RWPE1 (cell line): Measurements from ENCODE around the gene UTP25.
"Not testable (repeated sequence)": the region's sequence is repeated elsewhere in the genome, so short reads cannot be mapped to it uniquely, and the experiment has no call there.

ENCODE experiments used
- CTCF ChIA-PET: fragments of 350-600 bp; sonication (Branson Sonifier 250); formaldehyde crosslinking; extraction: SDS; loops from one replicate; lab custom pipeline; 2021; lab: Yijun Ruan, JAX
- POLR2A ChIA-PET: fragments of 400-600 bp; formaldehyde crosslinking; extraction: SDS; loops from one replicate; lab custom pipeline; 2020; ENCODE audit warnings: antibody characterized with exemption; ENCODE audit not compliant: low non-redundant PET; lab: Yijun Ruan, JAX
- DNase-seq: peaks from one replicate; pipeline ENCODE4 v3.0.0; 2012; ENCODE audit warnings: low spot score
- H3K27ac ChIP-seq: fragments of 450-650 bp; 2 replicates; pipeline ENCODE4 v1.5.1; 2017
- TF ChIP-seq, protein P1 (sequence below): fragments of 450-650 bp; conservative IDR thresholded peaks from 2 replicates; pipeline ENCODE4 v1.5.1; 2017; ENCODE audit warnings: low read depth, mild to moderate bottlenecking

UTP25 gene

DNA sequence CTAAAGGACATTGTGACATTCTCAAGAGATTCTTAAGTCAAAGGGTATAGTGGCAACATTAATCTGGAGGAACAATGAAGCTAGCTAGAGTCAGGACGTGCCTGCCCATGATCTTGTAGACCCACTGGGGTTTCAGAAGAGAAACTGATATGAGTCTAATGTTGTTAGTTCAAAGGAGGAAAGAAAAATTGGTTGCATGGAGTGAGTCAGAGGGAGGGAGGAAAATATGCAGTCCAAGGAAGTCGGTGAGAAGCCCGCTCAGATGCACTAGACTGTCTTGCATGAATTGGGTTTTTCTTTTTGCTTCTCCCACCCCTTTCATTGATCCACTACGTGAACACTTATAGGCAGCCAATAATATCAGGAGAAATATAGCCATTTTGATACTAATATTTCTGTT lies 56.5 kb downstream of the UTP25 start:
- DNase-seq, result no peak
- TF ChIP-seq, protein P1, sequence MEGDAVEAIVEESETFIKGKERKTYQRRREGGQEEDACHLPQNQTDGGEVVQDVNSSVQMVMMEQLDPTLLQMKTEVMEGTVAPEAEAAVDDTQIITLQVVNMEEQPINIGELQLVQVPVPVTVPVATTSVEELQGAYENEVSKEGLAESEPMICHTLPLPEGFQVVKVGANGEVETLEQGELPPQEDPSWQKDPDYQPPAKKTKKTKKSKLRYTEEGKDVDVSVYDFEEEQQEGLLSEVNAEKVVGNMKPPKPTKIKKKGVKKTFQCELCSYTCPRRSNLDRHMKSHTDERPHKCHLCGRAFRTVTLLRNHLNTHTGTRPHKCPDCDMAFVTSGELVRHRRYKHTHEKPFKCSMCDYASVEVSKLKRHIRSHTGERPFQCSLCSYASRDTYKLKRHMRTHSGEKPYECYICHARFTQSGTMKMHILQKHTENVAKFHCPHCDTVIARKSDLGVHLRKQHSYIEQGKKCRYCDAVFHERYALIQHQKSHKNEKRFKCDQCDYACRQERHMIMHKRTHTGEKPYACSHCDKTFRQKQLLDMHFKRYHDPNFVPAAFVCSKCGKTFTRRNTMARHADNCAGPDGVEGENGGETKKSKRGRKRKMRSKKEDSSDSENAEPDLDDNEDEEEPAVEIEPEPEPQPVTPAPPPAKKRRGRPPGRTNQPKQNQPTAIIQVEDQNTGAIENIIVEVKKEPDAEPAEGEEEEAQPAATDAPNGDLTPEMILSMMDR, result no peak
- POLR2A ChIA-PET, result interaction anchor here (0.8 kb wide), 1 partner anchor 495 kb away, joined by 3 read pairs; no protein-coding TSS in a partner anchor
- CTCF ChIA-PET, result no interaction called here
- no peak overlapping the region; the same call in 1 of the 2 replicates for H3K27ac ChIP-seq

GRCh38 chr1:209884665-209885117 lies 56.9 kb downstream of the UTP25 start:
- ChIA-PET POLR2A (interaction anchor here (0.8 kb wide), 1 partner anchor 494 kb away, joined by 3 read pairs; no protein-coding TSS in a partner anchor), CTCF (no interaction called here)
- peak; percentile 95 for DNase-seq
- TF ChIP-seq, protein P1, result no peak
- H3K27ac ChIP-seq, result no peak overlapping the region; the same call in 1 of the 2 replicates

DNA sequence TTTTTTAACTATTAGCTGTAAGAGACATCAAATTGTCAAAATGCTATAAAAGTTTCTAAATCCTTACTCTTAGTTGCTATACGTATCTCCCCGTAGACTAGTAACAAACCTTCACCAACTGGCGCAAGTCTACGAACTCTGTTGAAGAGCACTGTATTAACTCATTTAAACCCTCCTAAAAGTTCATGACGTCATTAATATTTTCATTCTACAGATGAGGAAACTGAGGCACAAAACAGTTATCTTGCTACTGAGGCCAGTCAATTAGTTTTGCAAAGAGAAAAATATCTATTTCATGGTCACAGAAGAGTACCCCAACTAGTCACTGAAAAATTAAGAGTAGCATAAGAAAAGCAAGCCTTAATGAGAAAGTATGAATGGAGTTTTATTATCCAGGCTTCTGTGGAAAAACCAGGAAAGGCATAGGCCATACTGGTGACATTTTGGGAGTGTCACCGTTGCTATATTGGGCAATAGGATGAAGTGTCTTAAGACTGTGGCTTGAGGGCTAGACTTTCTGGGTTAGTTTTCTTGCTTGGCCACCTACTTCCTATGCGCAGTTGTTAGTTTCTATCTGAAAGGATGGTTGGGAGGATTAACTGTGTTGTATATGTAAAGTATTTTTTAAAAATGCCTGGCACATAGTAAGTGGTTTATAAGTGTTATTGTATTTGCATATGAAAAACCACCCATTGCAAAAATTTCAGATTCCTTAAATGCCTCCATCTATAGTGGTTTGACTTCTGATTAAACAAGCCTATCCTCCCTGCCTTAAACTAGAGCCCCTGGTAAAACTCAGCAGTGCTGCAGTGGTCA lies 57.8 kb downstream of the UTP25 start:
- no peak overlapping the region for H3K27ac ChIP-seq
- TF ChIP-seq, protein P1, result no peak
- DNase-seq, result no peak
- POLR2A ChIA-PET, result no interaction called here
- CTCF ChIA-PET, result interaction anchor here (0.6 kb wide), 1 partner anchor 236 kb away, joined by 3 read pairs; no protein-coding TSS in a partner anchor

DNA sequence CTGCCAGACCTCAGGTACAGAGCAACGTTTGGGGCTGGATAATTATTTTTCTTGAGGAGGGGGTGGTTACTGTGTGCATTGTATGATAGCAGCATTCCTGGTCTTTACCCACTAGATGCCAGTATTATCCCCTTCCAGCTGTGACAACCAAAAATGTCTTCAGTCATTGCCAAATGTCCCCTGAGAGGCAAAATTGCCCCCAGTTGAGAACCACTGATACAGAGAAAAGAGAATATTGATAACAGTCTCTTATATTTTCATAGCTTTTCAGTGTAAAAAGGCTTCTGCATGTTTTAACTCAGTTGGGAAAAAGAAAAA lies 58.4 kb downstream of the UTP25 start:
- no peak overlapping the region for H3K27ac ChIP-seq
- TF ChIP-seq, protein P1, result no peak
- DNase-seq, result no peak
- ChIA-PET CTCF (no interaction called here), POLR2A (no interaction called here)

DNA sequence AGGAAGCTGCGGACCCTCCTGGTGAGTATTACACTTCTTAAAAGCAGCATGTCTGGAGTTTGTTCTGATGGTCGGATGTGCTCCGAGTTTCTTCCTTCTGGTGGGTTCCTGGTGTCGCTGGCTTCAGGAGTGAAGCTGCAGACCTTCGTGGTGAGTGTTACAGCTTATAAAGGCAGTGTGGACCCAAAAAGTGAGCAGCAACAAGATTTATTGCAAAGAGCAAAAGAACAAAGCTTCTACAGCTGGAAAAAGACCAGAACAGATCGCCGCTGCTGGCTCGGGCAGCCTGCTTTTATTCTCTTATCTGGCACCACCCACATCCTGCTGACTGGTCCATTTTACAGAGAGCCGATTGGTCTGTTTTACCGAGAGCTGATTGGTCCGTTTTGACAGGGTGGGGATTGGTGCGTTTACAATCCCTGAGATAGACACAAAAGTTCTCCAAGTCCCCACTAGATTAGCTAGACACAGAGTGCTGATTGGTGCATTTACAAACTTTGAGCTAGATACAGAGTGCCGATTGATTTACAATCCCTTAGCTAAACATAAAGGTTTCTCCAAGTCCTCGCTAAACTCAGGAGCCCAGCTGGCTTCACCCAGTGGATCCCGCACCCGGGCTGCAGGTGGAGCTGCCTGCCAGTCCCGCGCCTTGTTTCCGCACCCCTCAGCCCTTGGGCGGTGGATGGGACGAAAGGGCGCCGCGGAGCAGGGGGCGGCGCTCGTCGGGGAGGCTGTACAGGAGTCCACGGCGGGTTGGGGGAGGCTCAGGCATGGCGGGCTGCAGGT lies 60.7 kb downstream of the UTP25 start:
- H3K27ac ChIP-seq, DNase-seq, CTCF ChIA-PET, POLR2A ChIA-PET: not testable (repeated sequence)

GRCh38 chr1:209889077-209889418 lies 61.3 kb downstream of the UTP25 start:
- no peak for DNase-seq
- TF ChIP-seq, protein P1, result no peak
- H3K27ac ChIP-seq, result no peak overlapping the region
- CTCF ChIA-PET, result no interaction called here
- POLR2A ChIA-PET, result no interaction called here
